ENCODE measurements around the gene CADM4. TPM values are rescaled to one million over a fixed set of nuclear protein-coding genes. Genes with fewer than 3 reads are reported as not detected.

Gene CADM4
- total and polyA plus RNA-seq, 10 of the 15 experiments (the other 5 are each of a cell fraction or from before 2014, with no cell fraction given), result 0.04 to 0.12 (median 0.08) TPM; not detected in 5

- TF ChIP-seq E4F1 (IDR thresholded peaks at IDR 0.05; ENCODE audit: borderline replicate concordance, partially characterized antibody), result no peak
- no peak for TF ChIP-seq ZNF274 (IDR thresholded peaks at IDR 0.05; ENCODE audit: insufficient read depth, insufficient read length)
- TF ChIP-seq RAD21 (IDR thresholded peaks at IDR 0.05; ENCODE audit: insufficient read depth, low read depth, low read length), result no peak
- TF ChIP-seq RCOR1 (conservative IDR thresholded peaks at IDR 0.05; ENCODE audit: low read depth, low read length), result no peak
- no peak for TF ChIP-seq CEBPB (IDR thresholded peaks at IDR 0.05; ENCODE audit: borderline replicate concordance in 1 of 2, low read depth in 2 of 2, low read length in 2 of 2)
- no peak for TF ChIP-seq KLF5 (IDR thresholded peaks at IDR 0.05; ENCODE audit: partially characterized antibody)
- TF ChIP-seq TCF7 (IDR thresholded peaks at IDR 0.05; ENCODE audit: borderline replicate concordance), result no peak
Measured at GRCh38 chr19:43642531-43642930, 2.9 kb upstream of the CADM4 start (continued).

- H3K36me3 ChIP-seq (ENCODE audit: control insufficient read depth in 2 of 2, insufficient read depth in 2 of 2, low read length in 1 of 2), result no peaks in the 10 kb centered on the region
- no peak overlapping the region for H3K4me2 ChIP-seq (ENCODE audit: control insufficient read depth, insufficient read depth)
- no peak overlapping the region for H3K9ac ChIP-seq (ENCODE audit: control insufficient read depth, insufficient read depth, low read length)
- DNase-seq (ENCODE audit: low read depth, low spot score), result no peak
- H3K9me3 ChIP-seq (replicated peaks; ENCODE audit: control insufficient read depth, insufficient read depth, low read length), result no peaks in the 10 kb centered on the region; the same call in 1 of the 3 replicates
- no peak for ATAC-seq
- H2AFZ ChIP-seq (ENCODE audit: control insufficient read depth, low read depth, low read length), result no peak overlapping the region
- WGBS (ENCODE audit: insufficient coverage, insufficient replicate concordance, low lambda C conversion rate, missing lambda C conversion rate), result 14% methylated on average over 2 of the region's 2 CpGs
- ChIA-PET CTCF (interaction anchor here (0.8 to 0.9 kb wide), 2 partner anchors 11 to 121 kb away, joined by 3 to 5 read pairs; no protein-coding TSS in a partner anchor), POLR2A (no interaction called here), SMC1A (ENCODE audit: uncharacterized antibody, unreplicated experiment) (no interaction called here), RAD21 (ENCODE audit: unreplicated experiment) (interaction anchor here (0.7 kb wide), 1 partner anchor 209 kb away, joined by 3 read pairs; no protein-coding TSS in a partner anchor)
- FAIRE-seq, result no peak
- TF ChIP-seq TCF7 (IDR thresholded peaks at IDR 0.05; ENCODE audit: borderline replicate concordance) (no peak), FOXM1 (IDR thresholded peaks at IDR 0.05; ENCODE audit: low read depth, low read length) (no peak), BCL11A (IDR thresholded peaks at IDR 0.05; ENCODE audit: low read depth, low read length) (no peak), MEF2B (IDR thresholded peaks at IDR 0.05; ENCODE audit: partially characterized antibody, poor library complexity, severe bottlenecking) (no peak), SUPT20H (IDR thresholded peaks at IDR 0.05; ENCODE audit: borderline replicate concordance, control insufficient read depth, low read depth, low read length) (no peak), PML (IDR thresholded peaks at IDR 0.05; ENCODE audit: low read length) (no peak)
- H3K4me1 ChIP-seq (ENCODE audit: control insufficient read depth, insufficient read depth, low read length), result peaks cover 5% of the 10 kb centered on the region
- no peaks in the 10 kb centered on the region for H4K20me1 ChIP-seq (ENCODE audit: control insufficient read depth, insufficient read depth)
- H3K27ac ChIP-seq (ENCODE audit: control insufficient read depth, insufficient read depth), result no peak overlapping the region
- H3K4me3 ChIP-seq, result no peak overlapping the region
- no TSS peak for BruUV-seq (replicated peaks)
- in situ Hi-C loops (cut with MboI) (no loop called here), intact Hi-C loops (cut with micrococcal nuclease; ENCODE audit: unreplicated experiment) (no loop called here)
- no peaks in the 10 kb centered on the region for H3K79me2 ChIP-seq (ENCODE audit: control insufficient read depth, insufficient read depth, low read length)
- peaks cover 10 to 16% of the 10 kb centered on the region in 2 experiments for H3K27me3 ChIP-seq (replicated peaks in 1 of 2; ENCODE audit: control insufficient read depth in 2 of 2, insufficient read depth in 2 of 2, low read length in 1 of 2)
Measured at GRCh38 chr19:43641333-43641732, 1.7 kb upstream of the CADM4 start.
